Superior temporal gyrus (tissue), 1 donor: ENCODE data around the gene PSPC1.
"Not testable (repeated sequence)": the region's sequence is repeated elsewhere in the genome, so short reads cannot be mapped to it uniquely, and the experiment has no call there.

ENCODE experiments used
- DNase-seq: peaks from one replicate; pipeline ENCODE4 v3.0.0-alpha.2; 2016; ENCODE audit errors: extremely low spot score

The PSPC1 gene

DNA sequence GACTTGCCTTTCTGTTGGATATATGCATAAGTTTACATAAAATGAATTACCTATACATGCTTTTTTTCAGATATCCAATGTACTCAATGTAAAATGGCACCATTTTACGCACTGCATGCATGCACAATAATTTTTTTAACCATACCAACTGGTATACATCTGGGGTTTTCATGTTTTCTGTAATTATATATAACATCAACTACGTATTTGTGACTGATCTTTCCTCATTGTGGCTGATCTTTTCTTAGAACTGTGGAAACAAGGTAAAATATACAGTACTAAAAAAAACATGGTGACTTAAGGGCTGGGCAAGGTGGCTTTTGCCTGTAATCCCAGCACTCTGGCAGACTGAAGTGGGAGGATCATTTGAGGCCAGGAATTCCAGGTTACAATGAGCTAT lies 18.5 kb downstream of the PSPC1 start:
- no peak for DNase-seq

DNA sequence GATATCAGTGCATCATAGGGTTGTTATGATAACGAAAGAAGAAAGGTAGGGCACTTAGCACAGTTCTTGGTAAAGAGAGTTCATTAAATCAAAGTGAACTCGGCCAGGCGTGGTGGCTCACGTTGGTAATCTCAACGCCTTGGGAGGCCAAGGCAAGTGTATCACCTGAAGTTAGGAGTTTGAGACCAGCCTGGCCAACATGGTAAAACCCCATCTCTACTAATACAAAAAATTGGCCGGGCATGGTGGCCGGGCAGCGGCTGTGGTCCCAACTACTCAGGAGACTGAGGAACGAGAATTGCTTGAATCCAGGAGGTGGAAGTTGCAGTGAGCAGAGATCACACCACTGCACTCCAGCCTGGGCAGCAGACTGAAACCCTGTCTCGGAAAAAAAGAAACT lies 19.1 kb downstream of the PSPC1 start:
- no peak for DNase-seq

DNA sequence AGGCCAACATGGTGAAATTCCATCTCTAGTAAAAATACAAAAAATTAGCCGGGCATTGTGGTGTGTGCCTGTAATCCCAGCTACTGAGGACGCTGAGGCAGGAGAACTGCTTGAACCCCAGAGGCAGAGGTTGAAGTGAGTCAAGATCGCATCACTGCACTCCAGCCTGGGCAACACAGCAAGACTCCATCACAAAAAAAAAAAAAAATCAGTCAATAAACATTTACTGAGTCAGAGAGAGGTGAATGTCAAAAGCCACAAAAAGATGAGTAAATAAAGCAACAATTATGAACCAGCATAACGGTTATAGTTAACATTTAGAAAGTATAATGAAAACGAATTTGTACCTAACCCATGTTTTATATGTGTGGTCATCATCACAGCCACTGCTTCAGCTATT lies 23.1 kb downstream of the PSPC1 start:
- no peak for DNase-seq

- DNase-seq: no peak
Measured at GRCh38 chr13:19742643-19743042, 40.1 kb downstream of the PSPC1 start.

- no peak for DNase-seq
Measured at GRCh38 chr13:19737844-19738557, 44.7 kb downstream of the PSPC1 start.

DNA sequence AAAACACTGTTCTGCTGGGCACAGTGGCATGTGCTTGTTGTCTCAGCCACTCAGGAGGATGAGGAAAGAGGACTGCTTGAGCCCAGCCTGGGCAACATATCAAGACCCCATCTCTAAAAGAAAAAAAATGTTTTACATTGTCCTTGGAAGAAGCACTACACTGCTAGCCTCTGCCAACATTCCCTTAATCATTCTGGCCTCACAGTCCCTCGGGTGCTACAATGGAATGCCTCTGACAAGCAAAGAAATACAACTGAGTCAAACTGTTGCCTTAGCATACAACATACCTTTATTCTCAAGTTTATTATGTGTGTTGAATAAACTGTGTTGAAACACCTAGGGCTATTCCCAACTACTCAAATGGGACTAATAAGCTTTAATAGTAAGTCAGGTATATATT lies 56.1 kb downstream of the PSPC1 start:
- no peak for DNase-seq

DNA sequence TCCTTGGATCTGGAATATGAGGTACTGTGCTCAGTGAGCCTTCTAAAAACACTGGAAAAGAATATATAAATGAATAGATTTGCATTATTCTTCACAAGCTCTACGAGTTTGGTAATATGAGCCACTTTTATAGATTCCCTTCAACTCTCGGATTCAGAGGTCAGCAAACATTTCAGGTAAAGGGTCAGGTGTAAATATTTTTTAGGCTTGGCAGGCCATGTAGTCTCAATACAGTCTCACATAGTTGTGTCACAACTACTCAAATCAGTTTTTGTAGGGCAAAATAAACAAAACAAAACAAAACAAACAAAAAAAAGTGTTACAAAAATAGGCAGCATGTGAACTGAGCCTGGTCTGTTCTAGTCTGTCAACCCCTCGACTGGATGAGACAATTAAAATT lies 57.4 kb downstream of the PSPC1 start:
- no peak for DNase-seq

GRCh38 chr13:19720039-19720438 lies 62.7 kb downstream of the PSPC1 start:
- DNase-seq: no peak

- no peak for DNase-seq
Measured at GRCh38 chr13:19713186-19713965, 69.4 kb downstream of the PSPC1 start.

- DNase-seq: not testable (repeated sequence)
Measured at GRCh38 chr13:19709782-19710181, 73.0 kb downstream of the PSPC1 start.

DNA sequence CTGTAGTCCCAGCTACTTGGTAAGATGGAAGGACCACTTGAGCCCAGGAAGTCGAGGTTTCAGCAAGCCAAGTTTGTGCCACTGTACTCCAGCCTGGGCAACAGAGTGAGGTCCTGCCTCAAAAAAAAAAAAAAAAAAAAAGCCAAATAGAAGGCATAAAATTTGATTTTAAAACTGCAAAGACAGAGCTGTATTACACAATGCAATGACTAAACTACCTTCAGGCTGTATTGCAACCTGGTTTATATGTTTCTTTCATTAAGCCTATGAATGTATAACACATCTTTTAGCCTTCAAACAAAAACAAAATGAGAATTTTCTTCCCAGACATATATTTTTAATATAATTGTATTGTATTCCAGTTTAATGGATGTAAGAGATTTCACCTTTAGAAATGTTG lies 73.7 kb downstream of the PSPC1 start:
- DNase-seq: not testable (repeated sequence)

DNA sequence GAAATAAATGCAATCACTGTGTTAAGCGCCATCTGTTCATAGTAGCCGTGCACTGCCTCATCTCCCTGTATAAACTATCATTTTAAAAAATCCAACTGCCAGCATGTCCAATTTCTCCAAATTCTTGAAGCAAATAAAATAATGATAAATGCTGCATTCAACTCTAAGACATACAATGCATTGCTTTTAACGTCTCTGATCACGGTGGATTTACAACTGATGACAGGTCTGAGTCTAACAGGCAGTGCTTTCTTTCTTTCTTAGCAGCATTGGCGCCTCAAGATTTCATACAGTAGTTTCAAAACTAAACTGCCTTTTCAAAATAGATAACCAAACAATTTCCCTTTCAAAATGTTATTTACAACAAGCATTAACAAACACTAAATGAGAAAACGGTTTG lies 78.5 kb downstream of the PSPC1 start:
- not testable (repeated sequence) for DNase-seq

- DNase-seq: not testable (repeated sequence)
Measured at GRCh38 chr13:19701619-19702018, 81.1 kb downstream of the PSPC1 start.

DNA sequence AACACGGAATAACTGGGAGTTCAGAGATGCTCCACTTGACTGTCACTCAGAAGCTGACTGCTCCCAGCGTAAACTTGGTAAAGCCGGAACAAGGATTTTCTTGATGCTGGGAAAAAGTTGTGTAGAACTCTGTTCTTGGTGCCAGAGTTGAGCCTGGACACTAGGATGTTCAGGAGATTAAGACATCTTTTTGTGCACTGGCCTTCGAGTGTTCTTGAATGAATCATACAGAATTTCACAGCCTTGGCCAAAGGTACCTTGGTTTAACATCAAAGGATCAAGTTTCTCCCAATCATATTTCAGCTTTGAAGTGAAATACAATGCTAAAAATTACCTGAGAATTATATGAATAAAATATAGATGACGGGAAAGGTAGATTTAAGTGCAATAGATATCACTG lies 81.8 kb downstream of the PSPC1 start:
- not testable (repeated sequence) for DNase-seq

- DNase-seq: no peak
Measured at GRCh38 chr13:19695829-19696228, 86.9 kb downstream of the PSPC1 start.

DNA sequence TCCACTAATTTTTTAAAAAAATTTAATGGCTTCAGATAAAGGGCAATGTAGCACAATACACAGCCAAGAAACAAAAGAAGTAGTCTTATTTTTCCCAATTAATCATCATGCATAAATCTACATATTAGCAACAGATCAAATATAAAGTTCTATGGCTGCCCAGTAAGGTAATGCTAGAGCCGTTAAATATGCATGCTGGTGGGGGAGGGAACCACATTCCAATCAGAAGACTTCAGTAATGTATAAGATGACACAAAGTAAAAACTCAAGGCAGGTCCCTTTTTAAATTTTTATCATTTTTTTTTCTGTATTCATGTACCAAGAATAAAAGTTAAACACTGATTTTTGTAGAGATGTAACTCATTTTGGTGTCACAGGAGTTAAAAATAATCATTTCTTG lies 87.3 kb downstream of the PSPC1 start:
- DNase-seq: no peak

DNA sequence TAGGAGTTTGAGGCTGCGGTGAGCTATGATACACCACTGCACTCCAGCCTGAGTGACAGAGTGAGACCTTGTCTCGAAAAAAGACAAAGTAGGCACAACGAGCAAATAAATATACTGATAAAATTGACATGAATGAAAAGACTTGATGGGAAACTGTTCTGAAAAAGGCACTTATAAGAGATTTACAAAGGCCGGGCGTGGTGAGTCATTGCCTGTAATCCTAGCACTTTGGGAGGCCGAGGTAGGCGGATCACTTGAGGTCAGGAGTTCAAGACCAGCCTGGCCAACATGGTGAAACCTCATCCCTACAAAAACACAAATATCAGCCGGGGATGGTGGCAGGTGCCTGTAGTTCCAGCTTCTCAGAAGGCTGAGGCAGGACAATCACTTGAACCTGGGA lies 91.3 kb downstream of the PSPC1 start:
- not testable (repeated sequence) for DNase-seq

DNA sequence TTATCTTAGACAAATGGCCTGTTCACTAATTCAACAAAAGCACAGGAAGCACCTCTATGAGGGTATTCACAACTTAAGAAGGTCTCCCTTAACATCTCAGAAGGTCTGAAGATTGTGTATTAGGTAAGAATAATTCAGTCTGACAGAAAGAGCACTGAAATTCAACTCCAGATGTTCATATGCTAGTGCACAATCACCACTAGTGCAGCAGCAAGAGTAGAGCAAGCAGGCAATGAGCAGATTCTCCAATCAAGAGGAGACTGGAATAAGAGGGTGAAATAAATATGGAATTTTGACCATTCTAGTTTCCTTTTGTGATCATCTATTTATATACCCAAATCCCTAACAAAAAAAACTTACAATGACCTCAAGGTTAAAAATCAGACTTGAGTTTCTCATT lies 97.3 kb downstream of the PSPC1 start:
- no peak for DNase-seq

DNA sequence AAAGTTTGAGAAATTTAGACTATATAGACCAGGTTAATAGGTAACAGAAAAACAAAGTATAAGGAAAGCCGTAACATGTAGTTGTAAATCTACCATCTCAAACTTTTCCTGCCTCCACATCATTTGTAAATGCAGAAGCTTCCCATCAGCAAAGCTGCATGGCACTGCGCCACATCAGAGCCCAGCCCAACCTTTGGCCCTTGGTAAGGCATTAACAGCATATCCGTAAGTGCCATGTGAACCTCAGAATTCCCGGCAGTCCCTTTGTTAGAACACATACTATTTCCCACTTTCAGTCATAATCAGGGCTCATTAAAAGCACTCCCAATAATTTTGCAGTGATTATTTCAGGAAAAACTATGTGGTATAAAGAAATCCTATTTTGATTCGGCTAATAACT lies 97.7 kb downstream of the PSPC1 start:
- DNase-seq: no peak

DNA sequence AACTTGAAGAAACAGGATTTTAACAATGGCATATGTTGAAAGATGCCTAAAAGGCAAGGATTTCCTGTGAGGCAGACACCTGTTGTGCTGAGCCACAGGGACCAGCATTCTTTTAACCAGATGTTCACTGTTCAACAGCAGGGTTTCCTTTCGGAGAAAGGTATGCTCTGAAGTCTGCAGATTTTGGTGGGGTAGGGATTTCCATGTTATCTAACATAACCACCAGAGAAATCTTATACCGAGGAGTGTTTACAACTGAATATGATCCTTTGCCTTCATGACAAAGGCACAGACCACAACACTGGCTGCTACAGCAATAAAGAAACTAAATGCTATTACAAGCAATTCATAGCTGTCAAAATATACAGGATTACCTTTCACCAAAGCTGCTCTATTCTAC lies 101.2 kb downstream of the PSPC1 start:
- DNase-seq: no peak

GRCh38 chr13:19680751-19681150 lies 102.0 kb downstream of the PSPC1 start:
- no peak for DNase-seq

DNA sequence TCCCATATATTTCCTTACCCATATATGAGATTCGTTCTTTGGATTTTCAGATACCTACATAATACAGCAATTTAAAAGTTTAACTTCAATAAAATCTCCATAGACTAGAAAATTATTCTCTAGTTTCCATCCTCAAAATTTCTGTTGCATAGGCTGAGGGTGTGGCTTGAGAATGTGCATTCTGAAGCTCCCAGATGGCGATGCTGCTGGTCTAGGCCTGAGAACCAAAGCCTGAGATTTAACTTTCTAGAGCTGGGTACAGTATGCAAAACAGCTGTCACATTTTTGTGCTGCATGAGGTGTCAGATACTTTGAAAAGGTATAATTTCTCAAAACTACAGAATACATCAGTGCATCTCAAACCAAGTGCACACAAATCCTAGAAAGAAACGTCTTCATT lies 106.6 kb downstream of the PSPC1 start:
- DNase-seq: no peak

DNA sequence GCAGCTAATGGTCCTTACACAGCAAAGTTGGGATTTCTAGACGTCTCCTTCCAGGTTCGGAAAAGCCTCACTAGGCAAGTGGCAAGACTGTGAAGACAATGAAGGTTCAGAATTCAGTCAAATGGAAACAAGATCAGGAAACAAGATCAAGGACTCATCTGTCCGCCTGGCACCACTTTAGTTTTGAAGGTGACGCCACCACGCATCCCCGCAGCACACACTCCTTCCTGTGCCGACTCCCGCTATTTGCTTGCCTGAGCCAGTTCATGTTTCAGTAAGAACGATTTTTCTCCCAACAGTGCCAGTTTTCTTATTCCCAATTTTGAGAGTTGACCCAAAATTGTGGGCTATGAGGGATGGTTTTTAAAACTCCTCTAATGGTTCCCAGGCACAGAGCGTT lies 107.8 kb downstream of the PSPC1 start:
- no peak for DNase-seq
